Brain microvascular endothelial cell (primary cell): ENCODE measurements around the gene SUPV3L1.
A peak's percentile ranks its signal among the peaks of the same experiment; 100 is the strongest.
"Not testable (repeated sequence)": the region's sequence is repeated elsewhere in the genome, so short reads cannot be mapped to it uniquely, and the experiment has no call there.

Source experiments
- DNase-seq: peaks from one replicate; pipeline ENCODE4 v3.0.0-alpha.2; 2020
- H3K27ac ChIP-seq: fragments of 250-450 bp; sonication (Bioruptor Pico); 2 replicates; pipeline ENCODE4 v1.5.1; 2020; ENCODE audit warnings: mild to moderate bottlenecking, moderate library complexity
- H3K27me3 ChIP-seq: fragments of 250-450 bp; sonication (Bioruptor Pico); replicated peaks from 2 replicates; pipeline ENCODE4 v1.5.1; 2020; ENCODE audit warnings: mild to moderate bottlenecking
- H3K36me3 ChIP-seq: fragments of 250-450 bp; sonication (Bioruptor Pico); replicated peaks from 2 replicates; pipeline ENCODE4 v1.5.1; 2020; ENCODE audit warnings: mild to moderate bottlenecking
- H3K4me3 ChIP-seq: 2 replicates; pipeline ENCODE4 v1.5.1; 2011; ENCODE audit warnings: low read depth, mild to moderate bottlenecking, control low read depth, low read length, moderate library complexity
- CTCF ChIP-seq: IDR thresholded peaks from 2 replicates; pipeline ENCODE4 v1.5.1; 2011; ENCODE audit warnings: low read depth, mild to moderate bottlenecking, moderate library complexity, low read length, control low read depth, inconsistent platforms; ENCODE audit errors: missing control alignments
- in situ Hi-C: cut with HindIII; loops from 2 replicates; pipeline ENCODE4 v1.10.0; 2017; ENCODE audit warnings: low sequenced_read_pairs, low pct_ligation_motif_present

The SUPV3L1 gene

DNA sequence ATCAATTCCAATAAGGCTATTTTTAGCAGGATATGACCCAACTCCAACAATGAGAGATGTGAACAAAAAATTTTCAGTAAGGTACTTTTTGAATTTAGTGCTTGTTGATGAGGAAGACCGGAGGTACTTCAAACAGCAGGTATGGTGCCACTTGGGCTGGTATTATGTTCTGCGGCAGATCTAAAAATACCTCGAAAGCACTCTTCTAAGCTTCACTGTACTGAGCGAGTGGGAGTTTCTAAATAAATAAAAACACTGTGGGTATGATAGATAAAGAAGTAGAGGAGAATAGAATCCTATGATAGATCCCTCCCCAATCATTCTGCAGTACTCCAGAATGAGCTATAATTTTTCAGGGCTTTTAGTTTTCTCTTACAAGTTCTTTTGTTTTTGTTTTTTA, 11.5 kb upstream of the SUPV3L1 start:
- TF ChIP-seq CTCF: no peak
- no peak for DNase-seq
- Histone ChIP-seq H3K36me3 (peaks cover 5% of the 10 kb centered on the region), H3K4me3 (no peak overlapping the region), H3K27ac (no peak overlapping the region), H3K27me3 (no peaks in the 10 kb centered on the region)
- in situ Hi-C loops: no loop called here

DNA sequence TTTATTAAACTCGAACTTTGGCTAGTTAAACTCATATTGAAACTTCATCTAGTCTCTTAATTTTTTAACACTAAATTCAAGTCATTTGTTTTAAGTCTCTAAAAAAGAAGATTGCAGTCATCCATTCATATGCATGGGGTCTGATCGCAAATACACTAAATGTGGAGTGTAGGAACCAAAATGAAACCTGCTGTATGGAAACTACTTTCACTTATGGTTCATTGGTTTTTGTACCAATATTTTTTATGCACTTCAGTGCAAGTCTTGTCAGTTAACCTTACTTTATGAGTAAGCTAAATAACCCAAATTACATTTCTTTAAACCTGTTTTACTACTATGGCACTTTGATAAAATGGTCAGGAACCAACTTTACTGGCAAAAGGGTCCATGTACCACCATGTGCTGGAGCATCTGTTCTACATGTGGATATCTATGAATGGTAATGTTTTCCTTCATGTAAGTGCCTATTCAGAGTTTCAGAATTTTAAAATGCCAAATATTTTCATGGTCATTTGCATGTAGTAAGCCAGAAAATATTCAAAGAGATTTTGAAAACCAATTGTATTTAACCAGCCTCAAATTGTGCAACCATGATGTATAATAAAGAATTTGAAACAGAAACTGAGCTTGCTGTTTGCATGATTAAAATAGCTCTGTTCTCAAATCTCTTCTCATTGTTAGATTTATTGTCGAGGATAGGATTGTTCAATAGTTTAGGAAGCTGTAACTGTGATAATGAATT, 7.6 kb upstream of the SUPV3L1 start:
- H3K27ac ChIP-seq: no peak overlapping the region
- peaks cover 10% of the 10 kb centered on the region for H3K36me3 ChIP-seq
- TF ChIP-seq CTCF: no peak
- no peaks in the 10 kb centered on the region for H3K27me3 ChIP-seq
- no peak overlapping the region for H3K4me3 ChIP-seq
- in situ Hi-C loops: no loop called here
- no peak for DNase-seq

DNA sequence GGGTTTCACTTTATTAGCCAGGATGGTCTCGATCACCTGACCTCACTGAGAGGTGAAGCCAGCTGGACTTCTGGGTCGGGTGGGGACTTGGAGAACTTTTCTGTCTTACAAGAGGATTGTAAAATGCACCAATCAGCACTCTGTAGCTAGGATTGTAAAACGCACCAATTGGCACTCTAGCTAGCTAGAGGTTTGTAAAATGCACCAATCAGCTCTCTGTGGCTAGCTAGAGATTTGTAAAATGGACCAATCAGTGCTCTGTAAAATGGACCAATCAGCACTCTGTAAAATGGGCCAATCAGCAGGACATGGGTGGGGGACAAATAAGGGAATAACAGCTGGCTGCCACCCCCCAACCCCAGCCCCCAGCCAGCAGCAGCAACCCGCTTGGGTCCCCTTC, 4.7 kb upstream of the SUPV3L1 start:
- H3K27ac ChIP-seq, DNase-seq, in situ Hi-C loops, H3K27me3 ChIP-seq, H3K4me3 ChIP-seq: not testable (repeated sequence)
- H3K36me3 ChIP-seq: peaks cover 10% of the 10 kb centered on the region

GRCh38 chr10:69176823-69177222, 3.2 kb upstream of the SUPV3L1 start:
- no peak for TF ChIP-seq CTCF
- in situ Hi-C loops: no loop called here

GRCh38 chr10:69179089-69179742, 818 bp upstream of the SUPV3L1 start:
- peak overlapping the region; percentile 99 for H3K27ac ChIP-seq
- DNase-seq: no peak
- H3K36me3 ChIP-seq: peaks cover 2% of the 10 kb centered on the region
- TF ChIP-seq CTCF: no peak
- H3K4me3 ChIP-seq: peak overlapping the region; percentile 96
- in situ Hi-C loops: no loop called here
- H3K27me3 ChIP-seq: no peaks in the 10 kb centered on the region

More at GRCh38 chr10:69176823-69177222, 3.2 kb upstream of the SUPV3L1 start:
- H3K27ac ChIP-seq: no peak overlapping the region
- no peaks in the 10 kb centered on the region for H3K27me3 ChIP-seq
- DNase-seq: no peak
- peaks cover 10% of the 10 kb centered on the region for H3K36me3 ChIP-seq
- no peak overlapping the region for H3K4me3 ChIP-seq

DNA sequence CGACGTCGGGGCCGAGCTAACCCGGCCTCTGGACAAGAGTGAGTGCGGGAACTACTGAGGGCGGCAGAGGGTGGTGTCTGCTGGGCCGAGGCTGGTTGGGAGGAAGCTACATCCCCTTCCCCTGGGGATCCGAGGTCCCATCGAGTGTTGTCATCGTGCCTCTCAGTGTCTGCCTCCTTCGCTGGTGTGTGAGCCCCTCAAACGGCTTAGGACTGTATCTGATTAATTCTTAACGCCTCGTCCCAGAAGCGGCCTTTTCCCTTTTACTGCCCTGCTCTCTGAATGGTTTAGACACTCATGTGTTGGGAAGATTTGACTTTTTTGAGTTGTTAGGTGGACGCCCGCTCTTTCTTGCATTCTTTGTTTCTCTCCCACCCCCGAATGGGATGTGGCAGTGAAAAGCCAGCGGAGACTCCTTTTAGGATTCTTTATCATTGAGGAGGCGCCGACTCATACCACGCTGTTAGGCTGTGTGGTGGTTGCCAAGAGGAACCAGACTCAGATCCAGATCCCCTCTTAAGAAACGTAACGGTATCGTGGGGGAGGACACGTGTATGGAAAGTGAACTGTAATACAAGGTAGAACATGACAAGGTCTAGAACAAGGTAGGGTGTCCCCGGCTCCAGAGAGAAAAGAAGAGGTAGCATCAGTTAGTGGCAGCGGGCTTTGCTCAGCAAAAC, 631 bp downstream of the SUPV3L1 start:
- Histone ChIP-seq H3K4me3 (peak overlapping the region; percentile 96), H3K36me3 (peaks cover 2% of the 10 kb centered on the region), H3K27me3 (no peaks in the 10 kb centered on the region), H3K27ac (peak overlapping the region; percentile 99)
- in situ Hi-C loops: no loop called here
- DNase-seq: peak; percentile 27
- TF ChIP-seq CTCF: no peak
